ENCODE results near the gene GPANK1. TPM values are rescaled to one million over a fixed set of nuclear protein-coding genes. Genes with fewer than 3 reads are reported as not detected.

Gene GPANK1
- total and polyA plus RNA-seq, 2 of the 4 experiments (the other 2 are of a cell fraction), result 6.1 to 13.8 TPM

GRCh38 chr6:31615748-31616147 lies 49.0 kb downstream of the GPANK1 start:
- no peak overlapping the region for H3K56ac ChIP-seq (ENCODE audit: extremely low read depth, insufficient read depth, low read length)
- H2BK5ac ChIP-seq (ENCODE audit: low read depth, low read length, poor library complexity, severe bottlenecking), result no peak overlapping the region
- no peak overlapping the region for H4K91ac ChIP-seq (ENCODE audit: insufficient read depth, low read depth, low read length)
- in situ Hi-C loops (cut with MboI; ENCODE audit: low sequenced_read_pairs) (no loop called here), dilution Hi-C loops (cut with HindIII; ENCODE audit: low sequenced_read_pairs, unreplicated experiment) (no loop called here), intact Hi-C loops (cut with micrococcal nuclease) (loop anchor here (2.0 kb wide), 1 partner anchor 55 kb away; no protein-coding TSS in a partner anchor)
- no peaks in the 10 kb centered on the region for H3K9me3 ChIP-seq (ENCODE audit: control insufficient read depth, insufficient read depth, low read length)
- ATAC-seq (ENCODE audit: low read depth), result no peak
- no peak overlapping the region for H2BK20ac ChIP-seq (ENCODE audit: low read depth, low read length)
- H2AK5ac ChIP-seq (ENCODE audit: low read depth, low read length), result no peak overlapping the region
- no peak overlapping the region for H3K4me2 ChIP-seq (ENCODE audit: low read depth, low read length)
- no peak overlapping the region for H2AK9ac ChIP-seq (replicated peaks; ENCODE audit: low read depth, low read length, poor library complexity)
- no peaks in the 10 kb centered on the region for H3K4me1 ChIP-seq (ENCODE audit: control insufficient read depth, insufficient read depth, low read length)
- H2BK15ac ChIP-seq (ENCODE audit: low read depth, low read length), result no peak overlapping the region
- H3K27me3 ChIP-seq (ENCODE audit: control insufficient read depth, insufficient read depth, low read length), result peaks cover 7% of the 10 kb centered on the region
- H2AFZ ChIP-seq (replicated peaks; ENCODE audit: low read length, poor library complexity), result no peak overlapping the region
- no peak overlapping the region for H3K27ac ChIP-seq (ENCODE audit: insufficient read depth, low read length)
- no TSS peak for BruUV-seq (replicated peaks)
- ChIA-PET POLR2A (ENCODE audit: unreplicated experiment) (no interaction called here), CTCF (no interaction called here)
- no peak overlapping the region for H3K9ac ChIP-seq (ENCODE audit: low read depth, low read length)
- no peak overlapping the region for H3K4ac ChIP-seq (ENCODE audit: low read depth, low read length)
- no peaks in the 10 kb centered on the region for H3K36me3 ChIP-seq (ENCODE audit: control insufficient read depth, insufficient read depth, low read length)
- no peak for TF ChIP-seq FOS (IDR thresholded peaks at IDR 0.05; ENCODE audit: low read depth, low read length)
- TF ChIP-seq SMC3 (IDR thresholded peaks at IDR 0.05; ENCODE audit: low read depth, low read length), result no peak
- TF ChIP-seq CHD1 (IDR thresholded peaks at IDR 0.05; ENCODE audit: low read depth, low read length), result no peak
- no peak for TF ChIP-seq MAZ (IDR thresholded peaks at IDR 0.05; ENCODE audit: borderline replicate concordance, low read depth, low read length)
- no peak for TF ChIP-seq CEBPB (IDR thresholded peaks at IDR 0.05; ENCODE audit: low read depth, low read length)
- no peak for TF ChIP-seq RCOR1 (IDR thresholded peaks at IDR 0.05; ENCODE audit: insufficient replicate concordance, low read length)
- no peak for TF ChIP-seq RFX5 (IDR thresholded peaks at IDR 0.05; ENCODE audit: low read depth, low read length)
- no peak for DNase-seq
- H2BK120ac ChIP-seq (ENCODE audit: low read depth, low read length), result no peak overlapping the region
- no peak overlapping the region for H3K23ac ChIP-seq (ENCODE audit: low read depth, low read length)
- no peak overlapping the region for H3K18ac ChIP-seq (ENCODE audit: low read depth, low read length)
- H3K79me1 ChIP-seq (ENCODE audit: low read depth in 1 of 2, low read length in 2 of 2), result no peaks in the 10 kb centered on the region
- H4K8ac ChIP-seq (ENCODE audit: low read depth in 2 of 2, low read length in 2 of 2), result no peak overlapping the region
- no peak overlapping the region for H4K5ac ChIP-seq (ENCODE audit: low read depth, low read length)
- no peak overlapping the region for H3K4me3 ChIP-seq (ENCODE audit: insufficient read depth, low read depth, low read length)
- 0 out of 2 replicates have a peak, but pooled peaks cover 3% of the 10 kb centered on the region for H3K9me1 ChIP-seq (ENCODE audit: insufficient read depth, low read length)
- H3K14ac ChIP-seq (replicated peaks; ENCODE audit: low read depth, low read length), result no peak overlapping the region
- WGBS, 2 experiments (ENCODE audit: extremely low coverage in 2 of 2, insufficient read length in 1 of 2), result 21% methylated on average over 2 of the region's 7 CpGs; no CpG with 5 or more reads in 1 of the 2 experiments
- peaks cover 3% of the 10 kb centered on the region; the same call in 1 of the 2 replicates for H4K20me1 ChIP-seq (ENCODE audit: insufficient read depth, low read length)

All from IMR-90 (cell line).